ENCODE results near the gene JDP2. TPM values are rescaled to one million over a fixed set of nuclear protein-coding genes. Genes with fewer than 3 reads are reported as not detected.

JDP2 gene
- polyA plus RNA-seq, 4 donors = 21.6 to 32.1 (median 24.5) TPM

- DNase-seq (ENCODE audit: low read depth in 4 of 4, low spot score in 2 of 4) = no peak
Measured at GRCh38 chr14:75510547-75510946, 82.7 kb downstream of the JDP2 start.

- no peak for DNase-seq (ENCODE audit: low read depth in 4 of 4, low spot score in 2 of 4)
Measured at GRCh38 chr14:75511201-75511600, 83.4 kb downstream of the JDP2 start.

GRCh38 chr14:75513911-75514672 lies 86.3 kb downstream of the JDP2 start:
- no peak for DNase-seq (ENCODE audit: low read depth in 4 of 4, low spot score in 2 of 4)

- DNase-seq (ENCODE audit: low read depth in 4 of 4, low spot score in 2 of 4) = no peak
Measured at GRCh38 chr14:75514673-75515628, 87.1 kb downstream of the JDP2 start.

GRCh38 chr14:75515629-75515996 lies 87.8 kb downstream of the JDP2 start:
- DNase-seq (ENCODE audit: low read depth in 4 of 4, low spot score in 2 of 4) = no peak

GRCh38 chr14:75518625-75519024 lies 90.8 kb downstream of the JDP2 start:
- no peak for DNase-seq (ENCODE audit: low read depth in 4 of 4, low spot score in 2 of 4)

GRCh38 chr14:75519394-75519793 lies 91.6 kb downstream of the JDP2 start:
- DNase-seq (ENCODE audit: low read depth in 4 of 4, low spot score in 2 of 4) = no peak

GRCh38 chr14:75519826-75520728 lies 92.3 kb downstream of the JDP2 start:
- no peak for DNase-seq (ENCODE audit: low read depth in 4 of 4, low spot score in 2 of 4)

- DNase-seq (ENCODE audit: low read depth in 4 of 4, low spot score in 2 of 4) = no peak
Measured at GRCh38 chr14:75520852-75521251, 93.0 kb downstream of the JDP2 start.

- DNase-seq (ENCODE audit: low read depth in 4 of 4, low spot score in 2 of 4) = no peak
Measured at GRCh38 chr14:75521415-75522199, 93.8 kb downstream of the JDP2 start.

GRCh38 chr14:75522224-75522982 lies 94.6 kb downstream of the JDP2 start, which contains the start of gene BATF:
Gene BATF, plus strand, starts transcription at chr14:75522469. Its CDS starts 214 bp downstream, at chr14:75522683.
- no peak for DNase-seq (ENCODE audit: low read depth in 4 of 4, low spot score in 2 of 4)

GRCh38 chr14:75522983-75523318 lies 95.1 kb downstream of the JDP2 start:
- DNase-seq (ENCODE audit: low read depth in 4 of 4, low spot score in 2 of 4) = no peak

Other genes with a start within 250 kb of the JDP2 start
- 100 to 1,000 TPM in 1 of 4 donors, 10 to 100 TPM in 3; 42.5 to 913 (median 86.9) TPM for gene FOS, start 149.2 kb upstream of the JDP2 start, polyA plus RNA-seq (ENCODE audit: insufficient read length in 4 of 4)
- gene BATF, start 94.4 kb downstream of the JDP2 start, polyA plus RNA-seq (ENCODE audit: insufficient read length in 4 of 4) = under 1 TPM; 0.28 to 0.86 (median 0.71) TPM
- 1 to 10 TPM; 5.5 to 8.8 (median 7.3) TPM for gene FLVCR2, start 150.6 kb downstream of the JDP2 start, polyA plus RNA-seq (ENCODE audit: insufficient read length in 4 of 4)
- gene ERG28, start 232.9 kb downstream of the JDP2 start, polyA plus RNA-seq (ENCODE audit: insufficient read length in 4 of 4) = 10 to 100 TPM; 32.3 to 38.4 (median 36.0) TPM
- 10 to 100 TPM; 26.7 to 36.1 (median 35.2) TPM for gene TTLL5, start 233.2 kb downstream of the JDP2 start, polyA plus RNA-seq (ENCODE audit: insufficient read length in 4 of 4)

All from left renal cortex interstitium (tissue), 4 donors.